K562 (cell line): ENCODE results near the gene AKT1. TPM values are rescaled to one million over a fixed set of nuclear protein-coding genes. Genes with fewer than 3 reads are reported as not detected.

ENCODE experiments used
- ATAC-seq: fragments of 200-7000 bp; cut with Tn5 transposase; 3 replicates; pipeline ENCODE4 v1.9.1; 2020; ENCODE audit warnings: moderate library complexity
- BruUV-seq: library from RNA; stranded (reverse); fragments of 400-500 nt; replicated peaks from 2 replicates; lab custom pipeline; 2021; lab: Mats Ljungman, UMichigan
- CTCF ChIA-PET: fragments of 300-600 bp; formaldehyde crosslinking; extraction: SDS; loops from one replicate; lab custom pipeline; 2021; ENCODE audit warnings: low intra/inter-chr PET ratio; lab: Yijun Ruan, JAX
- POLR2A ChIA-PET: fragments of 300-600, 350-650 bp; sonication (Branson Sonifier 250); formaldehyde crosslinking; extraction: SDS; loops from one replicate; lab custom pipeline; 2021; ENCODE audit warnings: antibody characterized with exemption, inconsistent platforms; lab: Yijun Ruan, JAX
- DNase-seq, 4 experiments: peaks; one replicate each; pipeline versions ENCODE4 v3.0.0 to v3.0.0-alpha.2; 2011 to 2018; ENCODE audit warnings: low spot score in 3 of 4, mixed read lengths in 3 of 4; ENCODE audit errors: extremely low read depth in 1 of 4
- FAIRE-seq: peaks from 2 replicates; lab custom pipeline; 2011; peaks lifted over from hg19 to GRCh38; lab: Jason Lieb, UNC
- H2AFZ ChIP-seq: 2 replicates; pipeline ENCODE4 v1.6.0; 2011; ENCODE audit warnings: low read depth, low read length, control low read depth, inconsistent platforms
- H3K27ac ChIP-seq: fragments of 200-600 bp; 3 replicates; pipeline ENCODE4 v1.8.0; 2011; ENCODE audit warnings: low read depth, mild to moderate bottlenecking, control low read depth, inconsistent platforms, low read length, moderate library complexity, mixed read lengths; ENCODE audit errors: extremely low read depth
- H3K27me3 ChIP-seq, 2 experiments: fragments of 300-600 bp in 1 of 2; 2 replicates in 1 of 2; 3 replicates in 1 of 2; pipeline versions ENCODE4 v1.6.0 to v1.8.0; 2011; ENCODE audit warnings: inconsistent platforms in 2 of 2, low read length in 2 of 2, mild to moderate bottlenecking in 1 of 2, mixed read lengths in 1 of 2, moderate library complexity in 1 of 2; ENCODE audit not compliant: control insufficient read depth in 2 of 2, insufficient read depth in 2 of 2
- H3K36me3 ChIP-seq: fragments of 300-600 bp; 3 replicates; pipeline ENCODE4 v1.8.0; 2011; ENCODE audit warnings: mild to moderate bottlenecking, low read length, inconsistent platforms; ENCODE audit not compliant: control insufficient read depth, insufficient read depth
- H3K4me1 ChIP-seq, 2 experiments: fragments of 200-600 bp in 1 of 2; replicated peaks in 1 of 2; 2 replicates in 1 of 2; 3 replicates in 1 of 2; pipeline versions ENCODE4 v1.5.1 to v1.8.0; 2011; ENCODE audit warnings: inconsistent platforms in 2 of 2, low read length in 2 of 2, mild to moderate bottlenecking in 1 of 2, mixed read lengths in 1 of 2, moderate library complexity in 1 of 2; ENCODE audit not compliant: control insufficient read depth in 2 of 2, insufficient read depth in 2 of 2
- H3K4me2 ChIP-seq: 2 replicates; pipeline ENCODE4 v1.6.1; 2011; ENCODE audit warnings: low read length, control low read depth, inconsistent platforms, mixed read lengths; ENCODE audit not compliant: insufficient read depth
- H3K4me3 ChIP-seq: fragments of 200-600 bp; sonication (generic), shearing (Covaris generic); 2 replicates; pipeline ENCODE4 v1.5.1; 2016; ENCODE audit warnings: control low read depth, inconsistent platforms
- H3K79me2 ChIP-seq: fragments of 200-600 bp; 3 replicates; pipeline ENCODE4 v1.8.0; 2011; ENCODE audit warnings: low read length, inconsistent platforms; ENCODE audit not compliant: control insufficient read depth, insufficient read depth
- H3K9ac ChIP-seq, 2 experiments: 2 replicates each; pipeline versions ENCODE4 v1.6.0 to v1.6.1; 2011; ENCODE audit warnings: low read depth in 2 of 2, low read length in 2 of 2, control low read depth in 1 of 2, inconsistent platforms in 1 of 2, mild to moderate bottlenecking in 1 of 2, mixed read lengths in 1 of 2; ENCODE audit not compliant: insufficient read depth in 1 of 2
- H3K9me1 ChIP-seq: one replicate; pipeline ENCODE4 v1.6.0; 2011; ENCODE audit warnings: inconsistent platforms, mild to moderate bottlenecking, low read length, moderate library complexity; ENCODE audit not compliant: control insufficient read depth, insufficient read depth
- H3K9me3 ChIP-seq: replicated peaks from 2 replicates; pipeline ENCODE4 v1.5.1; 2011; ENCODE audit warnings: low read depth, low read length, inconsistent platforms; ENCODE audit not compliant: control insufficient read depth, insufficient read depth
- H4K20me1 ChIP-seq: replicated peaks from 2 replicates; pipeline ENCODE4 v1.6.1; 2011; ENCODE audit warnings: low read length, inconsistent platforms, mixed read lengths; ENCODE audit not compliant: control insufficient read depth, insufficient read depth
- SMARCE1 ChIP-seq: fragments of 450-650 bp; IDR thresholded peaks from 2 replicates; pipeline ENCODE4 v1.7.1; 2016; ENCODE audit warnings: mild to moderate bottlenecking
- ZNF263 ChIP-seq: sonication (generic); formaldehyde crosslinking; IDR thresholded peaks from 2 replicates; pipeline ENCODE4 v1.8.0; 2022; ENCODE audit warnings: mild to moderate bottlenecking, missing genetic modification reagents, borderline replicate concordance
- ZNF584 ChIP-seq: fragments of 200-800 bp; sonication (Bioruptor generic); IDR thresholded peaks from 2 replicates; pipeline ENCODE4 v1.6.1; 2016; ENCODE audit warnings: low read depth, mild to moderate bottlenecking, missing genetic modification characterization, missing compliant biosample characterization
- WGBS: fragments of 100-300 bp; shearing (Covaris generic); methylation state at CpG from one replicate; pipeline ENCODE4 v1.1.6; 2016; ENCODE audit warnings: low coverage, mixed read lengths; ENCODE audit not compliant: insufficient coverage; ENCODE audit errors: missing lambda C conversion rate; 5-methylcytosine and 5-hydroxymethylcytosine counted together
- in situ Hi-C: fragments of 300-500 bp; cut with MboI; formaldehyde crosslinking; loops from 4 replicates; pipeline ENCODE4 v1.15.0; 2018; ENCODE audit warnings: inconsistent platforms, mixed read lengths
- intact Hi-C: fragments of 100-400 bp; cut with micrococcal nuclease; formaldehyde crosslinking; loops from 2 replicates; pipeline ENCODE4 v1.14.2; 2022
- polyA plus RNA-seq, 8 experiments: library from polyadenylated mRNA; depleted of rRNA in 4 of 8; stranded (reverse) in 5 of 8; unstranded in 3 of 8; fragments of >200 nt; fragmentation: Nextera tagmentation in 2 of 8; fragmentation: Illumina TruSeq in 1 of 8; extraction: Ambion mirVana in 2 of 8; extraction: Trizol in 1 of 8; gene quantifications; 2 replicates each; pipeline versions ENCODE4 v1.2.1 to v1.2.3, GENCODE V29; 2011 to 2014; ENCODE audit warnings: inconsistent platforms in 1 of 8, missing spikeins in 1 of 8
- total RNA-seq, 7 experiments: library from RNA; depleted of rRNA in 6 of 7; stranded (reverse); fragments of >200 nt in 6 of 7; fragmentation: Illumina TruSeq in 2 of 7; extraction: Trizol in 2 of 7; gene quantifications; 2 replicates each; pipeline versions ENCODE4 v1.2.1 to v1.2.3, GENCODE V29; 2011 to 2021; ENCODE audit warnings: low replicate concordance in 1 of 7

The AKT1 gene
- total and polyA plus RNA-seq, 9 of the 15 experiments (the other 6 are each of a cell fraction or from before 2014, with no cell fraction given): 0.49 to 132 (median 75.1) TPM

DNA sequence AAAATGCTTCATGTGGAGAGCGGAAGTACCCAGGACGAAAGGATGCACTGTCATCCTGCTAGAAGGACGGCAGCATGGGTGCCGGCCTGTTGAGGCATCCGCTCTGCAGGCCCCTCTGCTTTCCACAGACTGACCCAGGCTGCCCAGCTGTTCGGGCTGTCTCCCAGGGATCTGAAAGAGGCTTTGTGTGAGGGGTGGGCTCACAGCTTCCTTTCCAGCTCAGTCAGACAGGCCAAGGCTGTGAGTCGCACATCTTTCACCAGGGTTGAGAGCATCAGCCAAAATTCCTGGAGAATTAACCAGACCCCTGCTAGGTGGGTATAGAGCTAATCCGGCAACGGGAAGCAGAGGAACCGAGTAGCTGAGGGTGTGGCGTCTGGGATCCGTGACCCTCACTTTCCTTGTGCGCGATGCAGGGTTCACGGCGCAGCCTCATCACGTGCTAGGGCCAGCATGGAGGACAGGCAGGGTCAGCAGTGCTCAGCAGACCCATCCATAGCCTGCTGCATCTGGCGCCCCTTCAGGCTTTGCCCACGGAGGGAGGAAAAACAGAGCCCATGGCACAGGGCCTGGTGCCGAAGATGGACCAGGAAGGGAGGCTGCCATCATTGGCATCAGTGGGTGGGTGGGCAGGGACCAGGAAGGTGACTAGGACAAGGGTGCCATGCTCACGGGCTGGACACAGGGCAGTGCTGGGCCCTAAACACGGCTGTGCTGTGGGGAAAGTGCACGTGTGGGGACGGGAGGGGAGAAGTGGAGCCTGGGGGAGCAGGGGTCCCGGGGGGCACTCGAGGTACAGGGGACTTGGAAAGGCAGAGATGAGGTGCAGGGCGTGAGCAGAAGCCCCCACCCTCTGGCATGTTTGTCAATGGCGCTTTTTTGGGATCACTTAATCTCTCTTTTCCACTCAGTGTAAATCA lies 51.8 kb downstream of the AKT1 start:
- no peak overlapping the region for H2AFZ ChIP-seq
- CTCF ChIA-PET: no interaction called here
- no peaks in the 10 kb centered on the region for H4K20me1 ChIP-seq
- H3K4me2 ChIP-seq: no peak overlapping the region
- in situ Hi-C loops (no loop called here), intact Hi-C loops (no loop called here)
- no peaks in the 10 kb centered on the region for H3K79me2 ChIP-seq
- DNase-seq (no peak), ATAC-seq (no peak), FAIRE-seq (no peak)
- H3K9me3 ChIP-seq: no peaks in the 10 kb centered on the region
- no peaks in the 10 kb centered on the region for H3K36me3 ChIP-seq
- no TSS peak for BruUV-seq
- no peak overlapping the region for H3K27ac ChIP-seq
- 65% methylated on average over 7 of the region's 28 CpGs for WGBS
- H3K27me3 ChIP-seq: no peaks in the 10 kb centered on the region
- H3K9me1 ChIP-seq: no peaks in the 10 kb centered on the region
- no peak overlapping the region; a peak in 1 of 4 replicates for H3K9ac ChIP-seq
- no peak for TF ChIP-seq ZNF584
- POLR2A ChIA-PET: no interaction called here
- peaks cover 0 to 20% of the 10 kb centered on the region in 2 experiments; a peak in 2 of 5 replicates for H3K4me1 ChIP-seq
- H3K4me3 ChIP-seq: no peak overlapping the region

DNA sequence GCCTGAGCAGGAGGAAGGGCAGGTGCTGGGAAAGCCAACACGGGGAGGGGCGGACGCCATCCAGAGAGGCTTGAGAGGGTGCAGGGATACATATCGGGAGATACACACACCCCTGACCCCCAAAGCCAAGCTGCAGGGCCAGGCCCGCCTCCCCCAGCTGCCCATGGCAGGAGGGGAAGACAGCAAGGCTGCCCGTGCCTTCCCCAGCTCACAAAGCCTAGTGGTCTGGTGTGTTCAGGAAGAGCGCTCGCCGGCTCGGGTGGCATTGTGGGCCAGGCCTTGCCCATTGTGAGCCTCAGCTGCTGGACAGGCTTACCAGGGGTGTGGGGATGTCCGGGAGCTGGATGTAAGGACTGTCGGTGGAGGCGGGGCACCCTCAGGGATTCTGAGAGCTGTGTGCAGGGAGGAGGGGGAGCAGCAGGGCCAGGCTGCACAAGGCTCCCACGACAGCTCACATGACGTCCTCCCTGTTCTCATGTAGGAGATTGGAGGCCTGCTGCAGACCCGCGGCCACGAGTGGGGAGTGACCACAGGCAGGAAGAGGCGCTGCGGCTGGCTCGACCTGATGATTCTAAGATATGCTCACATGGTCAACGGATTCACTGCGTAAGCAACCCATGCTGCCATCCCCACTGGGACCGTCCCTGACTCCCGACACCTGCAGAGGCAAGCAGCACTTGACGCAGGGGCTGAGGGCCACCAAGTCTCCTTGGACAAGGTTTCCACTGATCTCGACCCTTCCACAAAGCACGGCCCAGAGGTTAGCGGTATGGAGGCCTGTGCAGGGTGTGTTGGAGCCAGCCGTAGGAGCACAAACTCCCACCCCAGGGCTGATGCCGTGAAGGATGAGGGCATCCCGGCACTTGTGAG lies 52.7 kb downstream of the AKT1 start:
- intact Hi-C loops: no loop called here
- no peak overlapping the region for H3K4me3 ChIP-seq
- in situ Hi-C loops: no loop called here
- WGBS: 59% methylated on average over 19 of the region's 32 CpGs
- no peak overlapping the region for H3K4me2 ChIP-seq
- no peaks in the 10 kb centered on the region for H3K9me3 ChIP-seq
- no peaks in the 10 kb centered on the region for H3K36me3 ChIP-seq
- peaks cover 0 to 25% of the 10 kb centered on the region in 2 experiments; a peak in 2 of 5 replicates for H3K4me1 ChIP-seq
- BruUV-seq: no TSS peak
- no peak overlapping the region for H2AFZ ChIP-seq
- ChIA-PET CTCF (no interaction called here), POLR2A (interaction anchor here (0.6 to 1.9 kb wide), 4 partner anchors 9 to 254 kb away, joined by 3 to 6 read pairs (median 3); partner anchors contain the start of gene SIVA1)
- no peaks in the 10 kb centered on the region for H3K27me3 ChIP-seq
- H4K20me1 ChIP-seq: no peaks in the 10 kb centered on the region
- TF ChIP-seq SMARCE1: no peak
- TF ChIP-seq ZNF263: peak; percentile 39; the same call in 1 of the 2 replicates
- no peak overlapping the region for H3K27ac ChIP-seq
- ATAC-seq: no peak
- no peaks in the 10 kb centered on the region for H3K79me2 ChIP-seq
- FAIRE-seq: no peak
- H3K9ac ChIP-seq: peak overlapping the region in 1 of 2 experiments; percentile 17; a peak in 1 of 4 replicates
- DNase-seq: no peak
- no peaks in the 10 kb centered on the region for H3K9me1 ChIP-seq
